ENCODE data around the gene ZCCHC2.

DNA sequence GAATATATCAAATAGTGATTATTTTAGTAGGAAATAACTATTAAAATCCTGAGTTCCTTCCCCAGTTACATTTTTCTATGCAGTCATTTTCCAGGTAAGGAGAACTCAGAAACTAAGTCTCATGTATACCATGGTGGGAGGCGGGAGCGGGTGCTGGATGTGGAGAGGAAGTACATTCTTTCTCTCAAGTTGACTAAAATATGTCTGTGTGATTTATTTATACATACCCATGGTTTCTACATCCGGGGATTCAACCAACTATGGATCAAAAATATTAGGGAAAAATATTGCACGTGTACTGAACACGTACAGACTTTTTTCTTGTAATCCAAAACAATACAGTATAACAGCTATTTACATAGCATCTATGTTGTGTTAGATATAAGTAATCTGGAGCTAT is 6.8 kb downstream of the ZCCHC2 start:
- TF ChIP-seq EZH2 (IDR thresholded peaks at IDR 0.05; ENCODE audit: low read length): no peak
- no peak for TF ChIP-seq CTCF (optimal IDR thresholded peaks at IDR 0.05 in 1 of 3, IDR thresholded peaks at IDR 0.05 in 1 of 3, conservative IDR thresholded peaks at IDR 0.05 in 1 of 3; ENCODE audit: extremely low read depth in 1 of 3, insufficient read depth in 2 of 3, low read length in 3 of 3)
